T-helper 22 cell (primary cell): ENCODE results near the gene KIAA0930.

Experiments
- DNase-seq: peaks from one replicate; pipeline ENCODE4 v3.0.0-alpha.2; 2020; ENCODE audit warnings: low read depth

Gene KIAA0930

DNA sequence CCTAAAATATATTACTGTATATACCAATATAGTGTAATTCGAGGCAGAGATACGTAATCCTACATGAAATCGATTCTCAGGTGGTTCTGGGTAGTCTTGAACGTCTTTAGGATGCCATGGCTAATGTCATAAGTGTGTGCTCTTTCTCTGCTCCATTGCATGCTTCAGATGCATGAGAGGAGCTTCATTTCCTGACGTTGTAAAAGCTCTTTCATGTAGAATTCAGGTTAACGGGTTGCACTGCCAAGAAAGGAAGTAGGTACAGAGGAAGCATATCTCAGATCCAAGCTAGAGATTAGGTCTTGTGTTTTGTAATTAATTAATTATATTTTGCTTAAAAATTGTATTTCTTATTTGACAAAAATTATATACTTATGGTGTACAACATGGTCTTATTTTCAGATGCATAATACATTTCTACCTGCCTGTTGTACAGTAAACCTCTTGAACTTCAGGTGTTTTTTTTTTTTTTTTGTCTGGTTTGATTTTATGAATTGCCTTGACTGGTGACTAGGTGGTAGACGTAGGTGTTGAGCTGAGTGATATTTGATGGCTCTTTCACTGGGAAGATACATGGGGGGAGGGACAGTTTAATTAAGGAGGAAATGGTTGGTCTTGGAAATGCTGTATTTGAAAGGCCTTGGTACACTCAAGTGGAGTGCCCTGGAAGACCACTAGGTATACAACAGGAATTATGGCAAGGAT, 67.7 kb downstream of the KIAA0930 start:
- DNase-seq, result no peak

DNA sequence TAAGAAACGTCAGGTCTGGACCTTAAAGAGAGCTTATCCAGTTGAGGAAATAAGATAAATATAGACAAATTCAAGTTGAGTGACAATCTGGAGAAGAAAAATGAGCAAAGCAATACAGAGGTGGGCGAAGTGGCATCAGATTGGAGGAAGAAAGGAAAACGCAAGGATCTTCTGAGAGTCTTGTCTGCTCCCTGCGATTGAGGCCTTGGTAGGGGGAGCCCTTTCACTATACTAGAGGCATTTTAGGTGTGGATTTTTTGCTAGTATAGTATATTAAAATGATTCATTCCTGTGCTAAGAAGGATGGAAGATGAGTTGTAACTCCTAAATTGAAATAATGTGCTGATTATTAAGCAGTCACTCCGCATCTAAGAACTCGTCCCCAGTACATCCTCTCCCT, 68.9 kb downstream of the KIAA0930 start:
- no peak for DNase-seq

DNA sequence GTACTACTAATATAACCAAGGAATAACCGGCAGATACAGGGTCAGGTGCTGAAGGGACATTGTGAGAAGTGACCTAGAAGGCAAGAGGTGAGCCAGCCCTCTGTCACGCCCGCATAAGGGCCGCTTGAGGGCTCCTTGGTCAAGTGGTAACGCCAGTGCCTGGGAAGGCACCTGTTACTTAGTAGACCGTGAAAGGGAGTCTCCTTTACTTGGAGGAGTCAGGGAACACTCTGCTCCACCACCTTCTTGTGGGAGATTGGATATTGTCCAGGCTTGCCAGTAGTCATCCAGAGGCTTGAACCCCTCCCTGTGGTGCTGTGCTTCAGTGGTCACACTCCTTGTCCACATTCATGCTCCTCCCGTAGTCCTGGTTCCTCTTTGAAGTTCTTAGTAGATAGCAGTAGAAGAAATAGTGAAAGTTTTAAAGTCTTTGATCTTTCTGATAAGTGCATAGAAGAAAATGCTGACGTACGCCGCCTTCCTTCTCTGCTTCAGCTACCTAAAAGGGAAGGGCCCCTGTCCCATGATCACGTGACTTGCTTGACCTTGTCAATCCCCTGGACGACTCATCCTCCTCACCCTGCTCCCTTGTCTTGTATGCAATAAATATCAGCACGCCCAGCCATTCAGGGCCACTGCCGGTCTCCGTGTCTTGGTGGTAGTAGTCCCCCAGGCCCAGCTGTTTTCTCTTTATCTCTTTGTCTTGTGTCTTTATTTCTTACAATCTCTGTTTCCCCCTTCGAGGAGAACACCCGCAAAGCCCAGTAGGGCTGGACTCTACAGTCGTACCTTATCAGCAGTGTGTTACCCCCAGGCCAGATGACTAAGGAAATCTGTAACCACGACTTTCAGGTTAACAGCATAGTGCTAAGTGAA, 70.9 kb downstream of the KIAA0930 start:
- DNase-seq, result peak; percentile 39

DNA sequence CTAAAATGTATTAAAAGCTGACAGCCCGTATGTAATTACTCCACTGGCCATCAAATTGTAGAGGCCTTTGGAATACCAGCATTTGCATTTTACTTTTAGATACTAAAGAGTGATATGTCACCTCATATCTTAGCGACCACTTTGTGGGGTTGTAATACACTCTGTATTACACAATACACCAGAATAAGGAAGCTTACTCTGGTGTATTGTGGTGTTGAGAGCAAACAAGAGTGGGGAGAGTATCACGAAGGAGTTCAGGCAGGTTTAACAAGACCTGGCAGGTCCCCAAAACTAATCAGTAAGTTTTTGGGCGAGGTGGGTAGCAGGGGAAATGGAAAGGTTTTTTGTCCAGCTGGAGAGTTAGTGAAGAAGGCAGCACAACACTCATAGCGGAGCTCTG, 73.8 kb downstream of the KIAA0930 start:
- DNase-seq, result no peak

DNA sequence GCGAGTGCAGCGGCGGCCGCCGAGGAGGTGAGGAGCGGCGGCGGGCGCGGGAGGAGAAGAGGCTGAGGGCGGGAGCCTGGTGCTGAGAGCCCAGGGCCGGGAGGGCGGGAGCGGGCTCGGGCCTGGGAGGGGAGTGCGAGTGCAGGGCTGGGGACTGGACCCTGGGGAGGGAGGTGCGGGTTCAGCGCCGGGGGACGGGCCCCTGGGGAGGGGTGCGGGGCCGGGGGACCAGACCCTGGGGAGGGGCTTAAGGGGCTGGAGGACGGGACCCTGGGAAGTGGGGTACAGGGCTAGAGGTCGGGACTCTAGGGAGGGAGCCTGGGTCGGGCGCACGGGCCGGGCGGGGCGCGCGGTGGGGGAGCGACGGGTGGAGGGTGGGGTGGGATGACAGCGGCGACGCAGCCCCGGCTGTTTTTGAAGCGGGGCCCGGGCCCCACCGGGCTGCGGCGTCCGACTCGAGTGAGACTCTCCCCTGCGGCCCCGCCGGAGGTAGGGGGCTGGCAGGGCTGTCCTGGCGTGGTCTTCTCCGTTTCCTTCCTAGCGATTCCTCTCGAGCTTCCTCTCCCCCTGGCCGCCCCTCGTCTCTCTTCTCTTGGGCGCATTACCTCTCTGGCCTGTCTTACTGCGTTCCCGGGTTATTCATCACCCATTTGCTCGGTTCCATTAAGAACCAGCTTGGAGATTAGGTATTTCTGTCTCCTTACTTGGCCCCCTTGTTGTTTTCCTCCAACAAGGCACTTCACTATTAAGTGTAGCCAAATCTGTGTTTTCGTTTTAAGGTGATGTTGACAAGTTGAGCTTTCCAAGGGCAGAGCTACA, 76.2 kb downstream of the KIAA0930 start:
- DNase-seq, result peak; percentile 16

DNA sequence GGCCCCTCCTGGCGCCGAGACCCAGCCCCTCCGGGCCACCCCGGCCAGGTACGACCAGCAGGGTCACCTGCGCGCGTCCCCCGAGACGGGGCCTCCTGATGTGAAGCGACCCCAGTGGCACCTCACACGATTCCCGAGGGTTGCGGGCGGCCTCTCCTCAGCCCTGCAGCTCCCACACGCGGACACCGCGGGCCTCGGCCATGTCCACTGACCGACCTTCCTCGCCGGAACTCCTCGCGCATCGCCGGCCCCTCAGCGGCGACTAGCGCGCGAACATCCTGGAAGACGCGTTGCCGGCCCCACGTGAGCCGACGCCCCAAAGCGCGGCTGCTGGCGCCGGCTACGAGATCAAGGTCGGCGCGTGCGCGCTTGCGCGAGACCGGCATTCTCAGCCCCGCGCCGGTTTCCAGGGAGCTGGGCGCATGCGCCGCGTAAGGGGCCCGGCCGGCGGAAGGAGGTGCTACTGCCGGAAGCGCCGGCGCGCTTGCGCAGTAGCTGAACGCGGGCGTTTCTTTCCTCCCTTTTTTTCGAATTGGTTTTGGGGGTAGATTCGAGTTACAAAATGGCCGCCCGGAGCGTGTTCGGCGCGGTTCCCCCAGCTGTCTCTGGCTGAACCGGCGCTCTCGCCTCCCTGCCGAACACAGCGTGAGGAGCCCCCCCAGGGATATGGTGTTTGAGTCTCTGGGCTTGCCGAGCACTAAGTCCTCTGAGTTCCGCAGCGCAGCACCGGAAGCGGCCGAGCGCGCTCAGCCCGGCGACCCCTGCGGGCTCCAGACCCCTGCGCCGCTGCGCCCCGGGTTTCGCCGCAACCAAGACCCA, 77.0 kb downstream of the KIAA0930 start, which contains the start of gene NUP50:
TSS of gene NUP50 (plus strand) at position 475 of the 819 bp plus-strand sequence. CDS start 4,253 bp downstream, outside the sequence.
- DNase-seq, result peak; percentile 94

DNA sequence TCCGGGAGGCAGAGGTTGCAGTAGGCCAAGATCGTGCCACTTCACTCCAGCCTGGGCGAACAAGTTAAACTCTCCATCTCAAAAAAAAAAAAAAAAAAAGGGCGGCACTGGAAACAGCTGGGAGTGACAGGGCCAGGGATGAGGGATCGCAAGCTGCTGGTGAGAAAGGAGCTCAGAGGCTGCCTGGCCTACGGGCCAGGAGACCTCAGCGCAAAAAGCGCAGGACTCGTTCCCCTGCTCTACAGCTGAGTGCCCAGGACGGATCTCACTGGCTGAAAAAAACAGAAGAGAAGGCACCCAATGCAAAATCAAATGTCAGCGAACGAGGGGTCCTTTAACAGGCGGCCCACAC, 77.6 kb downstream of the KIAA0930 start:
- no peak for DNase-seq

DNA sequence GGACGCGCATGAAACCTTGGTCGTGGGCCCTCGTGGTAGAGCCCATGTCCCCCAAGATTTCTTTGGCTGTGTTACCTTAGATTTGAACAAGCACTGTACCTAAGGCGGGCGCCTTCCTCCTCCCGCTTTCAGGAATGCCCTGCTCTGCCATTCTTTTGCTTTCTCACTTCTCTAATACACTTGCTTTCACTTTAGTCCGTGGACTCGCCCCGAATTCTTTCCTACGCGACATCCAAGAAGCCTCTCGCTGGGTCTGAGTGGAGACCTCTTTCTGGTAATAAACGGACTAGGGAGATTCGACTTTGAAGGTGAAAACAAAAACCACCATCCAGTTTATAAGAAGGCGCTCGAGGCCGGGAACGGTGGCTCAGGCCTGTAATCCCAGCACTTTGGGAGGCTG, 78.2 kb downstream of the KIAA0930 start:
- DNase-seq, result no peak

DNA sequence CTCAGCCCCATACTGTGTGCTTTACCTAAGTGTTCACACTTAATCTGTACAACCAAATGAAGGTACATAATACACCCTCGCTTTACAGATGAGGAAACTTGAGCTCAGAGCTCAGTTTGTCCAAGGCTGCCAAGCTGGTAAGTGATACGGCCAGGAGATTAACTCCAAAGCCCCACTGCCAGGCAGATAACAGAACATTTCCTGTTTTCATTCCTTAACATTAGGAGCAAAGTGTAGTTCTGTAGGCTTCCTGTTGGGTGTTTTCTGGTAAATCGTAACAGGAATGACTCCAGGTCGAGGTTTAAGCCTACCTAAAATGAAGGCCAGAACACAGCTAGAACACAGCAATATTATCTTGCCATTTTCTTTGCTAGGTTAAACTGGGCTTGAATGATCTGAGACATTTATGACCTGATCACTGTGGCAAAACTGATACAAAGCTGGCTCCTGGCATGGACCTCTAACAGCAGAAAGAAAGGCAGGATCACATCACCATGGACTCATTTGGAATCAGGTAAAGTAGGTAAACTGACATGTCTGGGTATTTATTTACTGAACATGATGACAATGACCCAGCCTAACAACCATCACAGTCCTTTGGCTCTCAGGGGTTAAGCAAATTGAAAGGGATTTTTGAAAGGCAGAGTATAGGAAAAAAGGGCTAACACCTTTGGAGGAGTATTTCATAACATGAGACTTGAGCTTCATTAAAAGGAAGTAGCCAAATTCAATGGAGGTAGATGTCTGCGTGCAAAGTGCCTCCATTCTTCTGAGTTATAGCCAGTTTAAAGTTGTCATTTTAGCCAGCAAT, 80.8 kb downstream of the KIAA0930 start:
- no peak for DNase-seq

DNA sequence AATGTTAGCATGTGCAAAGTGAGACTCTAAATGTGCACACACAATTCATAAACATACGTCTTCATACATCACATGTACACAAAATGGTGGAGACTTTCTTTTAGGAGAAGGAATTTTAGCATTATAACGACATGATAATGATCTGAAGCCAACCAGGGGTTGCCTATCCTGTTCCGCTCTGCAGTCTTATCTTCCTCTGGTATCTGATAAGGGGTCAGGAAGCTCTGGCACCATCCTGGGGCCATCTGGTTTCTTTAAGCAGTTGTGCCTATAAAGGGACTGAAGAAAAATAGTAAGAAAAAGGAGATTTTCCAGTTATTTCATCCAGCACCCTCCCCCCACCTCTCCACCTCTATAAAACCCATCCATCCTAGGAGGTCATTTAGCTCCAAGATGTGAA, 82.8 kb downstream of the KIAA0930 start:
- no peak for DNase-seq

DNA sequence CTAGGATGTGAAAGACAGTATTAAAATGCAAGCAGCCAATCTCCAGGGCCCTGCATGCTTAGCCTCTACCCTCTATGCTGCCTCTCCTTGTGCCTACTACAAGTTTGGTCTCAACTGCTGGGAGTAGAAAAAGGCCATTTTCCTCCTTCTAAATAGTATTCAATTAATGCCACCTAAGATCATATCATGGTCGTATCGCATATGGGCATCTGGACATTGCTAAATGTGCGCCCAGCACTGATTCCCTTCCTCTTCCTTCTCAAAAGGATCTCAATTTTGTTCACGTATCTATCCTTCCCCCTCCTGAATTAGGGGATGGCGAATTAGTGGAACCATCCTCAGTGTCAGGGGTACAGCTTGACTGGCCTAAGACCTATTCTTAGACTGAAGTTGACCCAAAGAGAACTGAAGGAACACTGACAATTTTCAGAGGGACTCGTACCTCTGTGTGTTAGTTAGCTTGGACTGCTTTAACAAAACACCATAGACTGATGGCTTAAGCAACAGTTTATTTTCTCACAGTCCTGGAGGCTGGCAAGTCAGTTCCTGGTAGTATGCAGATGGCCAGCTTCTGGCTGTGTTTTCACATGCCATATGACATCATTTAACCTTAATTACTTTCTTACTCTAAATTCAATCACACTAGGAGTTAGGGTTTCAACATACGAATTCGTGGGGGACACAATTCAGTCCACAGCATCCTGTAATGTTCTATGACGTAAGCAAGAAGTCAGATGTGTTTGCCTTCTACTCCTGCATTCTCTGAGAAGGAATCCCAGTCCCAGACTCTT, 85.4 kb downstream of the KIAA0930 start:
- no peak for DNase-seq

DNA sequence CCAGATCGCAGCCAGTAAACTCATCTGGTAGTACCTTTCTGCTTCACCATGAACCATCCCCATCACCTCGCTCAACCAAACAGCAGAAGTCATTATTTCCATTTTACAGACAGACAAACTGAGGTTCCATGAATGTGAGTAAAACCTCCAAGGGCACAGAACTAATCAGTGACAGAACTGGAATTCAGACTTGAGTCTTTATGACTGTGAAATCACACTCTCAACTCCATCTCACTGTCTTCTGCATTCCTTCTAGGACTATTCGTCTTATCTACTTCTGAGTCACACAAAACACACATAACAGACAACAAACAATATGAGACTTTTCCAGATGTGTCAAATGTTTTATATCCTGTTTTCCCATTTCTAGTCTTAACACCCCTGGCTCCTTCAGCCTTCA, 86.3 kb downstream of the KIAA0930 start:
- DNase-seq, result no peak

DNA sequence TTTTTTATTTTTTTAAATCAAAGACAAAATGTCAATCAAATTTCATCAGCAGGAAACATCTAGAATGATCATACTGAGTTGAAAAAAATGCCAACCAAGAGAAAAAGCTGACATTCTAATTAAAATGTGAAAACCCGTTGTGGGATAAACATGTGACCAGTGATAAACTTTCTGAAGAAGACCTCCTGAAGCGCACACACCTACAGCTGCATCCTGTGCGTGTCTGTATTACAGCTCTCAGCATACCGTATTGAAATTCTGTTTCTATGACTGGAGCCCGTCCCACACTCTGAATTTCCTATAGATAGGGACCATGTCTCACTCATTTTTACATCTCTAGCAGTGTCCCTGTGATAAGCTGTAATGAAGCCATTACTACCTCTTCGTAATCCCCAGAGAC, 89.2 kb downstream of the KIAA0930 start:
- no peak for DNase-seq

DNA sequence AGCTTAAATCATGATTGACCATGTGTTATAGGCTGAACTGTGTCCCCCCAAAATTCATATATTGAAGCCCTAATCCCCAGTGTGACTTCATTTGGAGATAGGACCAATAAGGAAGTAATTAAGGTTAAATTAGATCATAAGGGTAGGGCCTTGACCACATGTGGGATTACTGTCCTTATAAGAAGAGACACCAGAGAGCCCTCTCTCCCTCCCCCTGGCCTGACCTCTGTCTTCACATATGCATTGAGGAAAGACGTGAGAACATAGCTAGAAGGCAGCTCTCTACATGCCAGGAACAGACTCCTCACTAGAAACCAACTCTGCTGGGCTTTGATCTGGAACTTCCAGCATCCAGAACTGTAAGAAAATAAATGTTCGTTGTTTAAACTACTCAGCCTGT, 90.6 kb downstream of the KIAA0930 start:
- DNase-seq, result no peak

DNA sequence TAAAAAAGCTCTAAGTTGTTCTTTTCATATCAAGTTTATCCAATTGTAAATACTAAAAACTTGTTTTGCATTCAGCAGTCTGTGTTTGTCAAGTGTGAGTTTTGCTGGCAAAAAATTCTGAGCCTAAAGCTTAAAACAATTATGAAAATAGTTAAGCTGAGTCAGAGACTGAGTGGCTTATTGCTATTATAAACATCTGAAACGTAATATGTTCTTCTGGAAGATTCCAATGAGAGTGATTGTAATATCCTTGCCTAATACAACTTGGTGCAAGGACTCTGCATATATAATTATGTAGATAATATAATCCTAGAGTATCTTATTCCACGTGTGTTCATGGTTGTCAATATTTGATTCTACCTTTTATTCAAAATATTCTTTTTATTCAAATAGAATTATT, 91.0 kb downstream of the KIAA0930 start:
- DNase-seq, result no peak

DNA sequence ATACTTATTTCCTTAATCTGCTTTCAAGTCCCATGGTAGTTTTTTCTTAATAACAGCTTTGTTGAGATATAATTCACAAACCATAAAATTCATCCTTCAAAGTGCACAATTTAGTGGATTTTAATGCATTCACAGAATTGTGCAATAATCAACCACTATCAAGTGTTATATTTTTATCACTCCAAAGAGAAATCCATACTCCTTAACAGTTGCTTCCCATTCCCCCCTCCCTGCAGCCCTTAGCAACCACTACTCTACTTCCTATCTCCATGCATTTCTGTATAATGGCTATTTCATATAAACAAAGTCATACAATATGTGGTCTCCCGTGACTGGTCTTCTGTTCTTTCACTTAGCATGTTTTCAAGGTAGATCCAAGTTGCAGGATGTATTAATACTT, 95.8 kb downstream of the KIAA0930 start:
- DNase-seq, result no peak

DNA sequence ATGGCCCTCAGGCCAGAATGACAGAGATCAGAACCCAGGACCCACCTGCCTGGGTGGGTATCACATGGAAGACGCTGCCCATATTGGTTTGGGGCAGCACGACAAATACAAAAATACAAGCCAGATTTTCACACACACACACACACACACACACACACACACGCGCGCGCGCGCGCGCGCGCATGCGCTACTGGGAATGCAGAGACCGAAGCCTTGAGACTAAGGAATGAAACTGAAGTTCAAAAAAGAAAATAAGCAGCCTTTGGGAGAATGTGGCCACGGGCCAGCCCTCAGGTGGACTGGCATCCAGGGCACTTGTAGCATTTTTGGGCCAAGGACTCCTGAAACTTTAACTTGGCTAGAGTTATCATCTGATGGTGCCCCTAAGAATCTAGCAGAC, 98.3 kb downstream of the KIAA0930 start:
- no peak for DNase-seq
